Hepatocyte (in vitro differentiated cells): ENCODE measurements around the gene COL11A2. TPM values are rescaled to one million over a fixed set of nuclear protein-coding genes. Genes with fewer than 3 reads are reported as not detected.

ENCODE experiments used
- DNase-seq: peaks from one replicate; pipeline ENCODE4 v3.0.0-alpha.2; 2016; ENCODE audit warnings: low spot score
- H2AFZ ChIP-seq: fragments of 200-600 bp; sonication (generic); 2 replicates; pipeline ENCODE4 v1.6.0; 2016; ENCODE audit warnings: antibody characterized with exemption, mild to moderate bottlenecking
- H3K27ac ChIP-seq: fragments of 200-600 bp; sonication (generic); 2 replicates; pipeline ENCODE4 v1.5.1; 2016; ENCODE audit warnings: mild to moderate bottlenecking
- H3K27me3 ChIP-seq: fragments of 200-600 bp; sonication (generic); 2 replicates; pipeline ENCODE4 v1.6.1; 2016
- H3K36me3 ChIP-seq: fragments of 200-600 bp; sonication (generic); replicated peaks from 2 replicates; pipeline ENCODE4 v1.5.1; 2016; ENCODE audit warnings: low read depth; ENCODE audit not compliant: insufficient read depth
- H3K4me1 ChIP-seq: fragments of 200-600 bp; sonication (generic); 2 replicates; pipeline ENCODE4 v1.5.1; 2016; ENCODE audit warnings: mild to moderate bottlenecking, moderate library complexity; ENCODE audit not compliant: insufficient read depth
- H3K4me2 ChIP-seq: fragments of 200-600 bp; sonication (generic); 2 replicates; pipeline ENCODE4 v1.6.0; 2016
- H3K4me3 ChIP-seq: fragments of 200-600 bp; sonication (generic); 2 replicates; pipeline ENCODE4 v1.5.1; 2016; ENCODE audit warnings: mild to moderate bottlenecking
- H3K79me2 ChIP-seq: fragments of 200-600 bp; sonication (generic); 2 replicates; pipeline ENCODE4 v1.6.0; 2017; ENCODE audit warnings: mild to moderate bottlenecking
- H3K9me2 ChIP-seq: fragments of 200-600 bp; sonication (generic); replicated peaks from 2 replicates; pipeline ENCODE4 v1.6.0; 2017; ENCODE audit warnings: mild to moderate bottlenecking; ENCODE audit not compliant: insufficient read depth
- H3K9me3 ChIP-seq: fragments of 200-600 bp; sonication (generic); 2 replicates; pipeline ENCODE4 v1.5.1; 2016; ENCODE audit warnings: low read depth, mild to moderate bottlenecking
- H4K20me1 ChIP-seq: fragments of 200-600 bp; sonication (generic); 2 replicates; pipeline ENCODE4 v1.6.0; 2016; ENCODE audit warnings: mild to moderate bottlenecking; ENCODE audit not compliant: insufficient read depth, poor library complexity, severe bottlenecking
- CTCF ChIP-seq: fragments of 200-600 bp; sonication (generic); IDR thresholded peaks from 2 replicates; pipeline ENCODE4 v1.5.1; 2016; ENCODE audit warnings: antibody characterized with exemption, mild to moderate bottlenecking; ENCODE audit not compliant: poor library complexity
- EZH2 ChIP-seq: fragments of 200-600 bp; sonication (generic); IDR thresholded peaks from 2 replicates; pipeline ENCODE4 v1.6.1; 2016; ENCODE audit warnings: antibody characterized with exemption, mild to moderate bottlenecking, borderline replicate concordance
- EZH2phosphoT487 ChIP-seq: fragments of 200-600 bp; sonication (generic); IDR thresholded peaks from one replicate; pipeline ENCODE4 v1.6.1; 2018; ENCODE audit warnings: antibody characterized with exemption, mild to moderate bottlenecking, low read depth, moderate library complexity; ENCODE audit not compliant: unreplicated experiment, severe bottlenecking
- WGBS: methylation state at CpG from one replicate; pipeline ENCODE4 v1.1.6; 2016; ENCODE audit warnings: low lambda C conversion rate; ENCODE audit errors: missing lambda C conversion rate; 5-methylcytosine and 5-hydroxymethylcytosine counted together
- polyA plus RNA-seq: library from polyadenylated mRNA; unstranded; fragments of >200 nt; fragmentation: Nextera tagmentation; extraction: Ambion mirVana; gene quantifications from 2 replicates; pipeline ENCODE4 v1.2.1, GENCODE V29; 2016
- total RNA-seq: library from RNA; depleted of rRNA; stranded (reverse); fragments of >200 nt; gene quantifications from 2 replicates; pipeline ENCODE4 v1.2.3, GENCODE V29; 2014

COL11A2 gene
- total and polyA plus RNA-seq, 2 experiments from 2014 or later: 3.0 to 4.7 TPM

GRCh38 chr6:33204165-33204414 lies 11.8 kb upstream of the COL11A2 start:
- H3K9me3 ChIP-seq: no peaks in the 10 kb centered on the region
- peak overlapping the region; percentile 93 for H3K4me2 ChIP-seq
- peaks cover 57% of the 10 kb centered on the region for H3K79me2 ChIP-seq

GRCh38 chr6:33203443-33204164 lies 11.3 kb upstream of the COL11A2 start:
- Histone ChIP-seq H3K36me3 (no peaks in the 10 kb centered on the region), H4K20me1 (peaks cover 15% of the 10 kb centered on the region), H2AFZ (no peak overlapping the region), H3K27me3 (no peaks in the 10 kb centered on the region), H3K4me2 (peak overlapping the region; percentile 93), H3K79me2 (peaks cover 57% of the 10 kb centered on the region), H3K9me3 (no peaks in the 10 kb centered on the region), H3K9me2 (no peaks in the 10 kb centered on the region), H3K4me1 (peaks cover 37% of the 10 kb centered on the region), H3K27ac (peak overlapping the region; percentile 33), H3K4me3 (no peak overlapping the region)
- 95% methylated on average over 7 of the region's 7 CpGs for WGBS
- no peak for DNase-seq
- TF ChIP-seq EZH2 (no peak), CTCF (no peak), EZH2phosphoT487 (no peak)

More at GRCh38 chr6:33204165-33204414, 11.8 kb upstream of the COL11A2 start:
- Histone ChIP-seq H3K27ac (peak overlapping the region; percentile 33), H3K4me1 (peaks cover 37% of the 10 kb centered on the region), H4K20me1 (peaks cover 13% of the 10 kb centered on the region), H2AFZ (no peak overlapping the region), H3K9me2 (no peaks in the 10 kb centered on the region), H3K27me3 (no peaks in the 10 kb centered on the region), H3K4me3 (no peak overlapping the region), H3K36me3 (no peaks in the 10 kb centered on the region)
- no peak for TF ChIP-seq EZH2
- TF ChIP-seq CTCF: no peak
- TF ChIP-seq EZH2phosphoT487: no peak
- 9% methylated on average over 4 of the region's 4 CpGs for WGBS
- no peak for DNase-seq

- H3K27ac ChIP-seq: no peak overlapping the region
- no peak overlapping the region for H2AFZ ChIP-seq
- no peak overlapping the region for H3K4me3 ChIP-seq
- no peaks in the 10 kb centered on the region for H3K9me2 ChIP-seq
- H3K79me2 ChIP-seq: peaks cover 62% of the 10 kb centered on the region
- peak overlapping the region; percentile 99 for H3K4me2 ChIP-seq
- H3K36me3 ChIP-seq: no peaks in the 10 kb centered on the region
- H3K27me3 ChIP-seq: no peaks in the 10 kb centered on the region
- peaks cover 22% of the 10 kb centered on the region for H4K20me1 ChIP-seq
- no peaks in the 10 kb centered on the region for H3K9me3 ChIP-seq
- TF ChIP-seq EZH2 (no peak), CTCF (no peak), EZH2phosphoT487 (no peak)
- no peak for DNase-seq
- peaks cover 37% of the 10 kb centered on the region for H3K4me1 ChIP-seq
- 94% methylated on average over 6 of the region's 6 CpGs for WGBS
These were observed 10.5 kb upstream of the COL11A2 start for GRCh38 chr6:33202799-33203198.

GRCh38 chr6:33201935-33202334 lies 9.7 kb upstream of the COL11A2 start:
- Histone ChIP-seq H3K4me1 (peaks cover 33% of the 10 kb centered on the region), H3K27ac (peak overlapping the region; percentile 98), H3K9me2 (no peaks in the 10 kb centered on the region), H3K4me2 (peak overlapping the region; percentile 99), H3K27me3 (no peaks in the 10 kb centered on the region), H3K36me3 (no peaks in the 10 kb centered on the region), H2AFZ (no peak overlapping the region), H4K20me1 (peaks cover 29% of the 10 kb centered on the region), H3K4me3 (peak overlapping the region; percentile 89), H3K9me3 (no peaks in the 10 kb centered on the region), H3K79me2 (peaks cover 63% of the 10 kb centered on the region)
- DNase-seq: no peak
- TF ChIP-seq CTCF: no peak
- no peak for TF ChIP-seq EZH2
- TF ChIP-seq EZH2phosphoT487: no peak
- WGBS: 88% methylated on average over 6 of the region's 6 CpGs
